ENCODE measurements around the gene ANKH.

ANKH gene

GRCh38 chr5:14732991-14733390 lies 138.6 kb downstream of the ANKH start:
- DNase-seq: no peak

- DNase-seq: no peak
Observed at GRCh38 chr5:14730881-14731280, 140.7 kb downstream of the ANKH start.

- no peak for DNase-seq
Observed at GRCh38 chr5:14730466-14730865, 141.1 kb downstream of the ANKH start.

GRCh38 chr5:14729448-14730385 lies 141.9 kb downstream of the ANKH start:
- no peak for DNase-seq

GRCh38 chr5:14728459-14728938 lies 143.1 kb downstream of the ANKH start:
- DNase-seq: no peak

- DNase-seq: no peak
Observed at GRCh38 chr5:14727928-14728458, 143.6 kb downstream of the ANKH start.

GRCh38 chr5:14727428-14727865 lies 144.1 kb downstream of the ANKH start:
- peak; percentile 56 for DNase-seq

GRCh38 chr5:14726066-14726838 lies 145.3 kb downstream of the ANKH start:
- no peak for DNase-seq

- DNase-seq: no peak
Observed at GRCh38 chr5:14724633-14725032, 146.9 kb downstream of the ANKH start.

- DNase-seq: no peak
Observed at GRCh38 chr5:14723701-14724132, 147.9 kb downstream of the ANKH start.

- DNase-seq: no peak
Observed at GRCh38 chr5:14722923-14723322, 148.7 kb downstream of the ANKH start.

- no peak for DNase-seq
Observed at GRCh38 chr5:14721990-14722656, 149.5 kb downstream of the ANKH start.

GRCh38 chr5:14720236-14720923 lies 151.2 kb downstream of the ANKH start:
- no peak for DNase-seq

GRCh38 chr5:14718778-14719177 lies 152.8 kb downstream of the ANKH start:
- no peak for DNase-seq

GRCh38 chr5:14716755-14717752 lies 154.5 kb downstream of the ANKH start:
- DNase-seq: no peak

GRCh38 chr5:14715481-14715880 lies 156.1 kb downstream of the ANKH start:
- DNase-seq: no peak

GRCh38 chr5:14714706-14715105 lies 156.9 kb downstream of the ANKH start:
- DNase-seq: no peak

GRCh38 chr5:14713476-14714390 lies 157.8 kb downstream of the ANKH start:
- DNase-seq: no peak

GRCh38 chr5:14712666-14713065 lies 158.9 kb downstream of the ANKH start:
- no peak for DNase-seq

- DNase-seq: no peak
Observed at GRCh38 chr5:14712131-14712530, 159.4 kb downstream of the ANKH start.

Measured in effector CD8-positive, alpha-beta T cell (primary cell).